ENCODE measurements around the gene TSPAN9. TPM values are rescaled to one million over a fixed set of nuclear protein-coding genes. Genes with fewer than 3 reads are reported as not detected.
A peak's percentile ranks its signal among the peaks of the same experiment; 100 is the strongest.

Gene TSPAN9
- total and polyA plus RNA-seq, 3 donors from 2014 or later = 14.2 to 23.5 (median 19.8) TPM

DNA sequence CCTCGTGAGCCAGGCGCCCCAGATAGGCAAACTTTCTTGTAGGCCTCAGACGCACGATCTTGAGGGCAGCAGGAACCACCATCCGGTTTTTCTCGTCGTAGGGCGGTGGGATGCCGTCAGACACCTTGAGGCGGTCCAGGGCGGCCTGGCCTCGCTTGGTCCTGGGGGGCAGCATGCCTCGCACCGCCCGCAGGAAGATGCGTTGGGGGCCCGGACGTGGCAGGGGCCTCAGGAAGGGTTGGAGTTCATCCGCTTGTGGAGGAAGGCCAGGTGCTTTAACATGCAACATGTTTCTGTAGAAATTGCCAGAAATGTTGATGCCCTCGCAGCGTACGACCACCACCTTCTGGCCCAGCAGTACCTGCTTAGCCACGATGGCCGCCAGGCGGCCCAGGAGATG is 5.5 kb upstream of the TSPAN9 start:
- TF ChIP-seq, protein P1, sequence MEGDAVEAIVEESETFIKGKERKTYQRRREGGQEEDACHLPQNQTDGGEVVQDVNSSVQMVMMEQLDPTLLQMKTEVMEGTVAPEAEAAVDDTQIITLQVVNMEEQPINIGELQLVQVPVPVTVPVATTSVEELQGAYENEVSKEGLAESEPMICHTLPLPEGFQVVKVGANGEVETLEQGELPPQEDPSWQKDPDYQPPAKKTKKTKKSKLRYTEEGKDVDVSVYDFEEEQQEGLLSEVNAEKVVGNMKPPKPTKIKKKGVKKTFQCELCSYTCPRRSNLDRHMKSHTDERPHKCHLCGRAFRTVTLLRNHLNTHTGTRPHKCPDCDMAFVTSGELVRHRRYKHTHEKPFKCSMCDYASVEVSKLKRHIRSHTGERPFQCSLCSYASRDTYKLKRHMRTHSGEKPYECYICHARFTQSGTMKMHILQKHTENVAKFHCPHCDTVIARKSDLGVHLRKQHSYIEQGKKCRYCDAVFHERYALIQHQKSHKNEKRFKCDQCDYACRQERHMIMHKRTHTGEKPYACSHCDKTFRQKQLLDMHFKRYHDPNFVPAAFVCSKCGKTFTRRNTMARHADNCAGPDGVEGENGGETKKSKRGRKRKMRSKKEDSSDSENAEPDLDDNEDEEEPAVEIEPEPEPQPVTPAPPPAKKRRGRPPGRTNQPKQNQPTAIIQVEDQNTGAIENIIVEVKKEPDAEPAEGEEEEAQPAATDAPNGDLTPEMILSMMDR (IDR thresholded peaks at IDR 0.05) = no peak
- TF ChIP-seq POLR2A (IDR thresholded peaks at IDR 0.05) = no peak
- no peaks in the 10 kb centered on the region for H3K9me3 ChIP-seq
- no peaks in the 10 kb centered on the region for H3K36me3 ChIP-seq (ENCODE audit: low read depth, missing control alignments)
- H3K4me3 ChIP-seq = no peak overlapping the region
- no peak overlapping the region for H3K27ac ChIP-seq
- peaks cover 8% of the 10 kb centered on the region for H3K4me1 ChIP-seq
- DNase-seq = no peak
- 84 to 92% methylated on average over 9 to 25 of the region's 25 CpGs for WGBS, 2 donors
- intact Hi-C loops (cut with DNase I; ENCODE audit: low total_unique reads) = loop anchor here (5.0 to 10.0 kb wide), 2 partner anchors 63 to 201 kb away; no protein-coding TSS in a partner anchor
- H3K27me3 ChIP-seq = no peaks in the 10 kb centered on the region

DNA sequence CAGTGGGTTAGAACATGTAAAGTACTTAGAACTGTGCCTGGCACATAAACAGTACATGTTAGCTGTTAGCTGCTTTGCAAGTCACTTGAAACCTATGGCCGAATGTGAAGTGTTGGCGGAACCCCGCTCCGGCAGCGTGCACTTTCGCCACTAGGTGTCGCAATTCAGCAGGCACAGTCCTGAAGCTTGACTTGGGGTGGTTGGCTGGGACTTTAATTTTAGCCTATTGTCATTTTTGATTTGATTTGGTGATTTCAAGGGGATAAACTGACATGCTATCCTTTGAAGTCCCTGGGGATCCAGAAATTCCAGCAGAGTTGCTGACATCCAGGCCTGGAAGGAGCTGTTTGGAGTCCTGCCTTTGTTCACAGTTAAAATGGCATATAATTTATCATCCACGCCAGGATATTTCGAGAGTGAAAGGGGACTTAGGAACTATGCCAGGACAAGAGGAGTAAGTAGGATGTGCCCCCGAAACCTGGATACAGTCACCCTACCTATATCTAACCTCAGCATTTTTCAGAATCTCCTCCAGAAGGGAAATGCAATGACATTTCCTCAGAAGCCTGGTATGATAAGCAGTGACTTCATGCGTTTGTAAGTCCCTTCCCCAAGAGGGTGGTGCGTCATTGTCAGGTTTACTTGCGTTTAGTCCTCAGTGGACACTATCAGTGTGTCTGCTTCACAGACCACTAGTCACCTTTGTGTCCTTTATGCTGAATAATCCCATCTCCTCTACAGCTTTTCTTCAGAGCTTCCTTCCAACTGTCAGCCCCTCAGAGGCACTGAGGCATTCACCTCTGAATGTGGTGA is 3.5 kb upstream of the TSPAN9 start:
- Histone ChIP-seq H3K27me3 (no peaks in the 10 kb centered on the region), H3K9me3 (no peaks in the 10 kb centered on the region), H3K4me1 (peaks cover 11% of the 10 kb centered on the region), H3K4me3 (no peak overlapping the region), H3K36me3 (ENCODE audit: low read depth, missing control alignments) (no peaks in the 10 kb centered on the region), H3K27ac (no peak overlapping the region)
- intact Hi-C loops (cut with DNase I; ENCODE audit: low total_unique reads) = loop anchor here (5.0 to 10.0 kb wide), 2 partner anchors 61 to 199 kb away; no protein-coding TSS in a partner anchor
- TF ChIP-seq, protein P1 (IDR thresholded peaks at IDR 0.05) = peak; percentile 89 to 99 (median 92)
- no peak for TF ChIP-seq POLR2A (IDR thresholded peaks at IDR 0.05)
- WGBS, 2 donors = 31 to 39% methylated on average over 13 of the region's 13 CpGs
- DNase-seq = peak; percentile 87

GRCh38 chr12:3075315-3075714 is 1.9 kb upstream of the TSPAN9 start:
- intact Hi-C loops (cut with DNase I; ENCODE audit: low total_unique reads) = loop anchor here (10.0 kb wide), 1 partner anchor 59 kb away; no protein-coding TSS in a partner anchor

DNA sequence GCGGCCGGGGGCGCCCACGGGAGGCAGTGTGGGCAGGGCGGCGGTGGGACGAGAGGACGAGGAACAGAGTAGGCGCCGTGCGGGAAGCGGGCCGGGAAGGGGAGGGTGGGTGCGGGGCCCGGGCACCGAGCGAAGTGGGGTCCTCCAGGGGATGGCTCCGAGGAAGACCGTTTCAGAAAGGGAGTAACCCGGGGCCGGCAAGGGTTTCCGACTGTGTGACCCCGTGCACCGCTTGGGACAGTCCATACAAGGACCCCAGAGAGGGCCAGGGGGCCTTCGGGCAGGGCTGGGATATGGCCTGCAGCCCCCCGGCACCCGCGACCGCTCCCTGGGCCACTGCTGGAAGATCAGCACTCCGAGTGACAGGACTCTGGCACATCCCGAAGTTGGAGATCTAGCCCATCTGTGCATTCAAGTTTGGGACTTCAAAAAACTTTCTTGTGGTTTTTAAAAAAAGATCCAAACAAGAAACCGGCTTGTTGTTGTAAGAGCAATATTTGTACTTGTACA is 448 bp downstream of the TSPAN9 start:
- Histone ChIP-seq H3K36me3 (ENCODE audit: low read depth, missing control alignments) (no peaks in the 10 kb centered on the region), H3K9me3 (no peaks in the 10 kb centered on the region), H3K27ac (peak overlapping the region; percentile 56 to 87), H3K27me3 (no peaks in the 10 kb centered on the region), H3K4me3 (peak overlapping the region; percentile 81 to 97), H3K4me1 (peaks cover 11% of the 10 kb centered on the region)
- no peak for TF ChIP-seq POLR2A (IDR thresholded peaks at IDR 0.05)
- TF ChIP-seq, protein P1 (IDR thresholded peaks at IDR 0.05) = no peak
- 0 to 1% methylated on average over 16 to 32 of the region's 32 CpGs for WGBS, 2 donors
- peak; percentile 43 for DNase-seq
- intact Hi-C loops (cut with DNase I; ENCODE audit: low total_unique reads) = loop anchor here (10.0 kb wide), 1 partner anchor 57 kb away; no protein-coding TSS in a partner anchor

More at GRCh38 chr12:3075315-3075714, 1.9 kb upstream of the TSPAN9 start:
- Histone ChIP-seq H3K4me3 (no peak overlapping the region), H3K27me3 (no peaks in the 10 kb centered on the region), H3K36me3 (ENCODE audit: low read depth, missing control alignments) (no peaks in the 10 kb centered on the region), H3K9me3 (no peaks in the 10 kb centered on the region), H3K4me1 (peaks cover 11% of the 10 kb centered on the region), H3K27ac (no peak overlapping the region)
- no peak for DNase-seq
- WGBS, 2 donors = 87 to 97% methylated on average over 6 of the region's 6 CpGs
- TF ChIP-seq, protein P1 (IDR thresholded peaks at IDR 0.05) = no peak
- TF ChIP-seq POLR2A (IDR thresholded peaks at IDR 0.05) = no peak

Data from testis (tissue), 3 donors.